RWPE1 (cell line): ENCODE measurements around the gene SPCS1.

Experiments used
- CTCF ChIA-PET: fragments of 350-600 bp; sonication (Branson Sonifier 250); formaldehyde crosslinking; extraction: SDS; loops from one replicate; lab custom pipeline; 2021; lab: Yijun Ruan, JAX
- POLR2A ChIA-PET: fragments of 400-600 bp; formaldehyde crosslinking; extraction: SDS; loops from one replicate; lab custom pipeline; 2020; ENCODE audit warnings: antibody characterized with exemption; ENCODE audit not compliant: low non-redundant PET; lab: Yijun Ruan, JAX
- DNase-seq: peaks from one replicate; pipeline ENCODE4 v3.0.0; 2012; ENCODE audit warnings: low spot score
- H3K27ac ChIP-seq: fragments of 450-650 bp; 2 replicates; pipeline ENCODE4 v1.5.1; 2017
- TF ChIP-seq, protein P1 (sequence below): fragments of 450-650 bp; conservative IDR thresholded peaks from 2 replicates; pipeline ENCODE4 v1.5.1; 2017; ENCODE audit warnings: low read depth, mild to moderate bottlenecking

The SPCS1 gene

DNA sequence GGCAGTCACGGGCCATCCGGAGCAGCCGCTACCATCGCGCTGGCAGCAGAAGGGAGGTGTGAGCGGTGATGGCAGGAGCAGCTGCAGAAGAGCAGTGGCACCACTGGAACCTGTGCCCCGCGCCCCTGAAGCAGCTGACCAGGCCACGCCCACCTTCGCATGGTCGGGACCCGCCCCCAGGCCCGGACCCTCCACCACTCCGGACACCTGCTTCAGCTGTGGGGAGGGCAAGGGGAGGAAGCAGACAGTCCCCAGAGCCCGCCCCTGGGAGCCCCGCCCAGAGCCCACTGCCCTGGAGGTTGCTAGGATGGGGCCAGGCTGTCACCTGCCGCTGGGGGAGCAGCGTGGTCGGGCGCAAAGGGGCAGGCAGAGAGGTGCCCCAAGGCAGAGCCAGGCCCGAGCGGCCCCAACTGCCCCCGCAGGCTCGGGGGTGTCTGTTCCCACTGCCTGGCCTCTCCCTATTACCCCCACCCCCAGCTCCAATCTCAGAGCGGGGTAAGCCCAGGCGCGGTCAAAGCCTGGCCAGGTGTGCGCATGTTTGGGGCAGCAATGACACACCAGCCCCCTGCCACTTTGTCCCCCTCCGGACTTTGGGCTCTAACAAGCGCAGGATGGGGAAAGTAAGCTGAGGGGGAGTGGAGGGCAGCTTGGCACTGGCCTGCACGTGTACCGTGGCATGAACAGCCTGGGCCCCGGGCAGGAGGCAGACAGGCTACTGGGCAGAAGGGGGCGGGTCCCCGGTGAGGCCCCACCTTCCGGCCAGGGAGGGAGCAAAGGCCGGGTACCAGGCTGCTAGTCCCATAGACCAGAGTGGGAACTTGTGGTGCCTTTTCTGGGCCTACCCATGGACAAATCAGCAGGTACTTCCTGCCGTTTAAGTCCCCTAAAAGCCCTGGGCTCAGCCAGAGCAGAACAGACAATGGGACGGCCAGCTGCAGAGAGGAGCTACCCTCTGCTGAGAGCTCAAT is 8.7 kb downstream of the SPCS1 start:
- H3K27ac ChIP-seq = no peak overlapping the region
- ChIA-PET CTCF (no interaction called here), POLR2A (no interaction called here)
- no peak for DNase-seq
- TF ChIP-seq, protein P1, sequence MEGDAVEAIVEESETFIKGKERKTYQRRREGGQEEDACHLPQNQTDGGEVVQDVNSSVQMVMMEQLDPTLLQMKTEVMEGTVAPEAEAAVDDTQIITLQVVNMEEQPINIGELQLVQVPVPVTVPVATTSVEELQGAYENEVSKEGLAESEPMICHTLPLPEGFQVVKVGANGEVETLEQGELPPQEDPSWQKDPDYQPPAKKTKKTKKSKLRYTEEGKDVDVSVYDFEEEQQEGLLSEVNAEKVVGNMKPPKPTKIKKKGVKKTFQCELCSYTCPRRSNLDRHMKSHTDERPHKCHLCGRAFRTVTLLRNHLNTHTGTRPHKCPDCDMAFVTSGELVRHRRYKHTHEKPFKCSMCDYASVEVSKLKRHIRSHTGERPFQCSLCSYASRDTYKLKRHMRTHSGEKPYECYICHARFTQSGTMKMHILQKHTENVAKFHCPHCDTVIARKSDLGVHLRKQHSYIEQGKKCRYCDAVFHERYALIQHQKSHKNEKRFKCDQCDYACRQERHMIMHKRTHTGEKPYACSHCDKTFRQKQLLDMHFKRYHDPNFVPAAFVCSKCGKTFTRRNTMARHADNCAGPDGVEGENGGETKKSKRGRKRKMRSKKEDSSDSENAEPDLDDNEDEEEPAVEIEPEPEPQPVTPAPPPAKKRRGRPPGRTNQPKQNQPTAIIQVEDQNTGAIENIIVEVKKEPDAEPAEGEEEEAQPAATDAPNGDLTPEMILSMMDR = no peak

DNA sequence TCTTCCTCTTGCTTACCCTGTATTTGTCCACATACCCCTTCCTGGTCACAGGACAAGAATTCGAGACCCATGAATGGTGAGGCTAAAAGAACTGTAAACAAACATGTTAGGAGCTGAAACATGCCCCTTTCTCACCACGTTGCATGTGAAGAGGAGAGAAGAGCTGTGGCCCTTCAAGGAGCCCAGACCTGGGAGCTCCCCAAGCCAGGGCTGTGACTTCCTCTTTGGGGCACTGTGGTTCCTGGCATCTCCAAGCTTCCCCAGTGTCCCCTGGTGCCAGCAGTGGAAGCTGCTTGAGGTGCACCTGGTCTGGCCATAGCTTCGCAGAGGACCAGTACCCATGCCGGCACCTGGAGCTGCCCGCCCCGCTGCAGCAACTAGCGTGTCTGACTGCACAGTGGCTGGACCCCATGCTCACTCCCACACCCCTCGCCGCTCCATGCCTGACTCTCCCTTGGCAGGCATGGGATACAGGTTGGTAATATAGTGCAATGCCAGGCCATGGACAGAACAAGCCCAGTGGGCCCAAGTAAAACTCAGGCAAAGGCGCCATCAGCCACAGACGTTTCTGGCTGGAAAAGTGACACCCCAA is 9.9 kb downstream of the SPCS1 start:
- DNase-seq = no peak
- H3K27ac ChIP-seq = no peak overlapping the region
- ChIA-PET CTCF (interaction anchor here (0.6 kb wide), 1 partner anchor 126 kb away, joined by 5 read pairs; no protein-coding TSS in a partner anchor), POLR2A (no interaction called here)
- TF ChIP-seq, protein P1 = no peak

DNA sequence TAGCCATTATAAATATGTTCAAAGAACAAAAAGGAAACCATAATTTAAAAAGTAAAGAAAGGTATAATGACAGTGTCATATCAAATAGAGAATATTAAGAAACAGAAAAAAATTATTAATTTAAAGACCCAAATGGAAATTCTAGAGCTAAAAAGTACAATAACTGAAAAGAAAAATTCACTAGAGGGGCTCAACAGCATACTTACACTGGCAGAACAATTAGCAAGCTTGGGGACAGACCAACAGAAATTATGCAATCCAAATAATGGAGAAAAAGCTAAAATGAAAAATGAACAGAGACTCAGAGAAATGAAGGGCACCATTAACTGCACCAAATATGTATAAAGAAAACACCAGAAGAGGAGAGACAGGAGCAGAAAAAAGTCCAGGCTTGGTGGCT is 13.7 kb downstream of the SPCS1 start:
- ChIA-PET CTCF (interaction anchor here (0.6 kb wide), 1 partner anchor 447 kb away, joined by 3 read pairs; no protein-coding TSS in a partner anchor), POLR2A (no interaction called here)

DNA sequence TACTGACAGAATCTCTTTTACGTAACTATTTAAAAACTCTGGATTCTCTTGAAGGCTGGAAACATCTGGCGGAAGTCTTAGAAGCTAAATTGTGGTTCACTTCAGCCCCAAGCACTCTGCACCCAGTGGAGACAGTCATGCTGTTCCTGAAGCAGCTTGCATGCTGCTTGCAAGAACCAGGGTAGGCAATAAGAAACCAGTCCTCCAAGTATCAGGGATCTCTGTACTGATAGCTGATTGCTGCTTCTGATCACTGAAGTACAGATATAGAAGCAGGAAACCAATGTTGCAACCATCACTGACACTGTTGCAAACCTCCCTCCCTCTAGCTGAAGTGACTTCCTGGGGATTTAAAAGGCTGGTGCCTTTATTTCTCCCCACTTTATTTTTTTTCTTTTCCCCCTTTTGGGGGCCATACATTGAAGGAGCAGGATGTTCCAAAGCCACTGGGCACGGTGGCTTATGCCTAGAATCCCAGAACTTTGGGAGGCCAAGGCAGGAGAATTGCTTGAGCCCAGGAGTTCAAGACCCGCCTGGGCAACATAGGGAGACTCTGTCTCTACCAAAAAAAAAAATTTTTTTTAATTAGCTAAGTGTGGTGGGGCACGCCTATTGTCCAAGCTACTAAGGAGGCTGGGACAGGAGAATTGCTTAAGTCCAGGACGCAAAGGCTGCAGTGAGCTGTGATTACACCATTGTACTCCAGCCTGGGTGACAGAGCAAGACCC is 15.3 kb downstream of the SPCS1 start:
- TF ChIP-seq, protein P1 = no peak
- ChIA-PET CTCF (interaction anchor here (0.6 kb wide), 1 partner anchor 101 kb away, joined by 4 read pairs; no protein-coding TSS in a partner anchor), POLR2A (interaction anchor here (0.7 kb wide), 1 partner anchor 520 kb away, joined by 6 read pairs; no protein-coding TSS in a partner anchor)
- no peak for DNase-seq
- no peak overlapping the region for H3K27ac ChIP-seq

More for the DNA sequence above, 13.7 kb downstream of the SPCS1 start:
- H3K27ac ChIP-seq = no peak overlapping the region
- no peak for DNase-seq
- TF ChIP-seq, protein P1 = no peak

DNA sequence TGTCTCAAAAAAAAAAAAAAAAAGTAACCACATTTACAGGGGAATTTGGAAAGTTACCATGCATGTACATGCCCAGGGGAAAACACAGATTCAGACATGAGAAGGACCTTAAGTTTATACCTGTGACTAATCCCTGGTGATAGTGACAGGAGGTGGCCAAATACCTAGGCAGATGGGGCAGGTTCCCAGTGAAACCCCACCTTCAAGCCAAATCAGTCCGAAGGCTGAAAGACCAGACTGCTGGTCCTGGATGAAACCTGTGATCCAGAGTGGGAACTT is 15.8 kb downstream of the SPCS1 start:
- ChIA-PET POLR2A (interaction anchor here (0.7 kb wide), 1 partner anchor 520 kb away, joined by 6 read pairs; no protein-coding TSS in a partner anchor), CTCF (interaction anchor here (0.6 kb wide), 1 partner anchor 101 kb away, joined by 4 read pairs; no protein-coding TSS in a partner anchor)
- TF ChIP-seq, protein P1 = no peak
- H3K27ac ChIP-seq = no peak overlapping the region
- no peak for DNase-seq

DNA sequence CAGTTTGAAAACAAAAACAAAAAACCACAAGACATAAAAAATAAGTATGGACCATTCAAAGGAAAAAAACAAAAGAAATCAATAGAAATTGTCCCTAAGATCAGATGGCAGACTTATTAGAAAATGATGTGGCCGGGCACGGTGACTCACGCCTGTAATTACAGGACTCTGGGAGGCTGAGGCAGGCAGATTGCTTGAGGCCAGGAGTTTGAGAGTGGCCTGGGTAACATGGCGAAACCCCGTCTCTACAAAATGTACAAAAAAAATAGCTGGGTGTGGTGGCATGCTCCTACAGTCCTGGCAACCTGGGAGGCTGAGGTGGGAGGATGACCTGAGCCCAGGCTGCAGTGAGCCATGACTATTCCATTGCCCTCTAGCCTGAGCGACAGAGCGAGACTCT is 16.6 kb downstream of the SPCS1 start:
- POLR2A ChIA-PET = no interaction called here
- TF ChIP-seq, protein P1 = no peak
- CTCF ChIA-PET = no interaction called here
- no peak for DNase-seq
- H3K27ac ChIP-seq = peak overlapping the region; percentile 23; the same call in 1 of the 2 replicates
